HG03575 (cell line): ENCODE measurements around the gene HLA-DPA1.

Experiments used
- ATAC-seq: cut with Tn5 transposase; IDR thresholded peaks from one replicate; pipeline ENCODE4 v1.9.1; 2021; ENCODE audit not compliant: unreplicated experiment, insufficient number of reproducible peaks, low FRiP score; ENCODE audit errors: extremely low read depth

Gene HLA-DPA1

GRCh38 chr6:33028220-33028849 lies 45.1 kb downstream of the HLA-DPA1 start:
- no peak for ATAC-seq

DNA sequence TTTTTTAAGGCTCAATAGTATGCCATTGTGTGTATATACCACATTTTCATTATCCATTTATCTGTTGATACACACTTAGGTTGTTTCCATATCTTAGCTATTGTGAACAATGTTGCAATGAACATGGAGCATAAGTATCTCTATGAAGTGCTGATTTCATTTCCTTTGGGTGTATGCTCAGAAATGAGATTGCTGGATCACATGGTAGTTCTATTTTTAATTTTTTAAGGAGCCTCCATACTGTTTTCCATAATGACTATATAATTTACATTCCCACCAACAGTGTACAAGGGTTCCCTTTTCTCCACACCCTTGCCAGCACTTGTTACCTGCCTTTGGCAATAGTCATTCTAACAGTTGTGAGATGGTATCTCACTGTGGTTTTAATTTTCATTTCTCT lies 48.9 kb downstream of the HLA-DPA1 start:
- no peak for ATAC-seq

DNA sequence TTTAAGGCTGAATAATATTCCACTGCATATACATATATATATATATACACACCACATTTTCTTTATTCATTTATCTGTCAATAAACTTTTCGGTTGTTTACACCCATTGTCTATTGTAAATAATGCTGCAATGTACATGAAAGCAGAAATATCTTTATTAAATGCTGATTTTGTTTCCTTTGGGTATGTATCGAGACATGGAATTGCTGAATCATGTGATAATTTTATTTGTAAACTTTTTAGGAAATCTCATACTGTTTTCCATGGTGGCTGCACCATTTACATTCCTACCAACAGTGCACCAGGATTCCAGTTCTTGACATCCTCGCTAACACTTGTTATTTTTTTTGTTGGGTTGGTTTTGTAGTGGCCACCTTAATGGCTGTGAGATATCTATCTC lies 49.9 kb downstream of the HLA-DPA1 start:
- no peak for ATAC-seq

GRCh38 chr6:33021917-33022316 lies 51.5 kb downstream of the HLA-DPA1 start:
- no peak for ATAC-seq

DNA sequence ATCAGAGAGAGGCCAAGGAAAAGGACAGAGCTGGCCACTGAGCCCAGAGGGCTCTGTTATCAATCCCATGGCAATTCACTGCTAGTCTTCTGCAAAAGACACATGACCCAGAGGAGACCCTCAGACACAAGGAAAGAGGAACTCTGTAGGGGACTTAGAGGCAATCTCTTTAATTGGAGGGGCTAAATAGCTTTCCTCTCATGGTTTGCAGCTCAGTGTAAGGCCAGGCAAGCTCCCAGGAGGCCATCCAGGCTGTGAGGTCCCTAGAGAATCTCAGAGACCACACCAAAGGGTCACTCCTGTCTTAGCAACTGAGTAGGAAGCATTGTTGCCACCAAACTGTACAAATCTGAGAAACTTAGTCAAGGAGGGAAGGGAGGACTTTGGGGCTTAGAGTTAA lies 54.1 kb downstream of the HLA-DPA1 start:
- ATAC-seq = no peak

GRCh38 chr6:33018904-33019303 lies 54.5 kb downstream of the HLA-DPA1 start:
- ATAC-seq = peak; percentile 37

- ATAC-seq = no peak
Observed at GRCh38 chr6:33018418-33018817, 55.0 kb downstream of the HLA-DPA1 start.

DNA sequence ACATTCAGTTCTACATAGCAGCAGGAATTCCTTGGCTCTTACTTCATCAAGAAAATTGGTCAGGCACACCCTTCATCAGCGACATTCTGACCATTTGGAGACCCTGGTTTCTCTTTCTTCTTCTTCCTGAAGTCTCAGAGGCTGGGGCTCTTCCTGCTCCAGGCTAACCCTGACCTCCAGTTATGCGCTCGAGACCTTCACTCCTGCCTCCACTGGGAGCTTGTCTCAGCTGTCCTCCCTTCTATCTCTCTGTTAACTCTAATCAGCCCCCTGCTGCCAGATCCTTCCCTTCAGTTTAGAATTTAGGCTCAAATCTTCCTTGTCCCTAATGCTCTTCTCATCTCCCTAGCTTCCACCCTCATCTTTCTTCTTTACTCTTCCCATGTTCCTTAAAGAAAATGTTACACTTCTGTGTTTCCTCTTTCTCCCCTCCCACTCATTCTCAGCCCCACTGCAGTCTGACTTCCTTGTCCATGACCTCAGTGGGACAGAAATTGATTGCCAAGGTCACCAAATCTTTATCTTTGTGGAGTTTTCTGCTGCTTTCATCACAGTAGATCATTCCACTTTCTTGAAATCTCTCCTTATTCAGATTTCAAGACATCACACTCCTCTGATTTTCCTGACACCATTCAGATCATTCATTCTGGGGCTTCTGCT lies 55.6 kb downstream of the HLA-DPA1 start:
- ATAC-seq = no peak

DNA sequence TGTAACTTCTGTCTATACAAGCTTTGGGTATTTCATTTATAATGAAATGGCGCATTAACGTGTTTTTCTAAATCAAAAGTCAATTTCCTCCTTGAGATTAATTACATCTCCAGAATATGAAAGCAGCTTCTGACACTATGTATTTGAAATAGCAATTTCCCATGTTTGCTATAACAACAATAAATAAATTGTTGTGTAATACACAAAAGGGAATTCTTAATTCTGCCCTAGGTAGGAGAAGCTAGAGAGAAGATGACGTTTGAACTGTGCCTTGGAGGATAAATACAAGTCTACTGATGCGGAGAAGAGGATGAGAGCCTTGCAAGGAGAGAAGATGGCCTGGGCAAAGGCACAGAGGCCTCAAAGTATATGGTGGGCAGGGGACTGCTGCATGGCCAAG lies 56.4 kb downstream of the HLA-DPA1 start:
- no peak for ATAC-seq

DNA sequence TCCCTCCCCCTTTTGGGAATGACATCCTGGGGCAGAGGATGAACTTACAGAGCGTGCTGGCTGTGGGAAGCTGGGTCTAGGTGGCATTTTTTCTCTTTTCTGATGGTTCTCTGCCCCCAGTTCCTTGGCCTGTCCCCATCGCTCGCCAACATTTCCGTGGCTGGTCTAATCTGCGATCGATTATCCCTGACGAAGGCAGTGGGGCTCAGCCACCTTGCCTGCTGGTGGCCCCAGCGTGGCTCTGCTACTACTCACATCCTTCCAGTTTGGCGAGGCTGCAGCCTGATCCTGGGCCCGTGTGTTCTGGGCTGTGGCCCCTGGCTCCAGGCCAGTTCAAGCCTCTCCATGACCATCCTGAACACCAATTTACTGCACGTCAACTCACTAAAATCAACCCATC lies 57.7 kb downstream of the HLA-DPA1 start:
- no peak for ATAC-seq

- no peak for ATAC-seq
Observed at GRCh38 chr6:33014841-33015634, 58.4 kb downstream of the HLA-DPA1 start.
